Activated T-helper 2 cell treated with anti-CD3 and anti-CD28 coated beads, Interferon-gamma antibody, Interleukin-2, Interleukin-4, amounts not matched to agents 10 μg/mL and 5 μg/mL and 100 μg/mL, durations not matched to agents 14 hours and 24 hours and 36 hours (primary cell): ENCODE measurements around the gene FXYD3. TPM values are rescaled to one million over a fixed set of nuclear protein-coding genes. Genes with fewer than 3 reads are reported as not detected.
A peak's percentile ranks its signal among the peaks of the same experiment; 100 is the strongest.
"Not testable (repeated sequence)": the region's sequence is repeated elsewhere in the genome, so short reads cannot be mapped to it uniquely, and the experiment has no call there.

ENCODE experiments used
- DNase-seq: peaks from one replicate; pipeline ENCODE4 v3.0.0; 2021; ENCODE audit warnings: low spot score
- H3K27ac Mint-ChIP-seq: one replicate; pipeline ENCODE4 v1.8.0; 2021; ENCODE audit warnings: mixed read lengths
- H3K27me3 Mint-ChIP-seq: one replicate; pipeline ENCODE4 v1.8.0; 2021; ENCODE audit warnings: low read depth, mixed read lengths
- H3K36me3 Mint-ChIP-seq: one replicate; pipeline ENCODE4 v1.8.0; 2021; ENCODE audit warnings: low read depth, mixed read lengths
- H3K4me1 Mint-ChIP-seq: one replicate; pipeline ENCODE4 v1.8.0; 2021; ENCODE audit warnings: low read depth, mixed read lengths
- H3K4me3 Mint-ChIP-seq: one replicate; pipeline ENCODE4 v1.8.0; 2021; ENCODE audit warnings: low read depth, mild to moderate bottlenecking, moderate library complexity, mixed read lengths
- H3K9me3 Mint-ChIP-seq: one replicate; pipeline ENCODE4 v1.8.0; 2021; ENCODE audit warnings: mixed read lengths
- intact Hi-C: fragments of 100-400 bp; cut with micrococcal nuclease; formaldehyde crosslinking; loops from one replicate; pipeline ENCODE4 v1.15.1; 2023
- total RNA-seq: library from RNA; stranded (reverse); gene quantifications from 2 replicates; pipeline ENCODE4 v1.2.3, GENCODE V29; 2022

Gene FXYD3
- total RNA-seq, 1 donor from 2014 or later: not detected

DNA sequence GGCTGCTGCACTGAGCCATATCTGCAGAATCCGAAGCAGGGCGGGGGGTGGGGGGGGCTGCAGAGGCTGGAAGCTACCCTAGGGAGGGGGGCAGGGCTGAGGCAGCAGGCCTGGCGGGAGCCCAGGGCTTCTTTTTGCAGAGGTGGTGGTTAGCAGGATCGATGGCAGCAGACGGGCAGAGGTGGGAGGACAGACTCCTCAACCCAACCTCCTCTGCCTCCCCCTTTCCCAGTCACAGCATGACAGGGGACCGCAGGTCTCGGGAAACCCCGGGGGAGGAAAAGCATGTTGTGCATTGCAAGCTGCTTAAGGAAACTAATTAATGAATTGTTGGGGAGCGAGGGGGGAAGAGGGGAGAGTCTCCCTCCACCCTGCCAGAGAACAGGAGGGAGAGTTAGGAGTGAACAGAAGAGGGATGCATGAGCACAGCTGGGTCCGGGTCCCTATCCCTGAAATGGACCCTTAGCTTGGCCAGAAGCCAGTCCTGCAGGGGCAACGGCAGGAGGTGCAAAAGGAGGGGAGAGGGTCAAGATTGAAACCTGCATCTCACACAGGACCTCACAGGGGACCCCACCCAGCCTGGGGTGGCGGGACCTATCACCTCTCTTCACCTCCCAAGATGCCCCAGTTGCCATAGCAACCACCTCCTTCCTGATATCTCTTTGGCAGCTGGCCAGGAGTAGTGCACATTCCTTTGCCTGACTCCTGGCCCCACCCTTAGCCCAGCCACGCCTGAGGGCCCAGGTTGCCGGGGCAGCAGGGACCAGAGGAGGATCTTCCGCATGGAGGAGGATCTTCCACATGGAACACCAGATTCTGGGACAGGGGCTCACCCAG is 29.2 kb downstream of the FXYD3 start:
- intact Hi-C loops: loop anchor here (5.0 kb wide), 1 partner anchor 122 kb away; the partner anchor contains the start of gene USF2
- no peaks in the 10 kb centered on the region for H3K9me3 Mint-ChIP-seq
- no peak for DNase-seq

DNA sequence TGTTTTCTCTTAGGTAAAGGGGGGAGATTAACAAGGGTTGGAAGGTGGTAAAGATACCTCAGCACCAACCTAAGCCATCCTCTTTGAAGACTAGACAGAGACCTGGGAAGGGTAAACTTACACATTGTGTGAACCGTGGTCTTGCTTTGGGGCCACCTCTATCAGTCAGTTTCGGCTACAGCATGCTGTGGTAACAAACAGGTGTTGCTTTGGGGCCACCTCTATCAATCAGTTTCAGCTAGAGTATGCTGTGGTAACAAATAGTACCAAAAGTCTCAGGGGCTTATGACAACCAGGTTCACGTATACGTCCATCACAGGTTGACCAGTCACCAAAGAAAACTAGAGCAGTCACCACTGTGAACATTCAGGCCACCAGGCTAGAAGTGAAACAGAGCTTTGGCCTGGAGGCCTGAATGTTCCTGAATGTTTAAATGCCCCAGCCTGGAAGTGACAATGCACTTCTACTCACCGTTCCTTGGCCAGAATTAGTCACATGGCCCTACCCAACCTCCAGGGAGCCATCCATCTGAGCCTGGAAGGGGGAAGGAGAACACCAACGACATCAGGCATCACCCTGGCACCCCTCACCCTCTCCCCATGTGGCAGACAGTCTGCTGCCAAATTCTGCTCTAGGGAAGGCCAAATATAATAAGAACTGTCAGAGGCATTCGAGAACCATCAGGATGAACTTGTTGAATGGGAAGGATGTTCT is 31.3 kb downstream of the FXYD3 start:
- no peaks in the 10 kb centered on the region for H3K9me3 Mint-ChIP-seq
- peaks cover 16% of the 10 kb centered on the region for H3K27me3 Mint-ChIP-seq
- no peak overlapping the region for H3K27ac Mint-ChIP-seq
- intact Hi-C loops: no loop called here
- peaks cover 11% of the 10 kb centered on the region for H3K4me1 Mint-ChIP-seq
- no peak overlapping the region for H3K4me3 Mint-ChIP-seq
- DNase-seq: no peak
- H3K36me3 Mint-ChIP-seq: no peaks in the 10 kb centered on the region

More for the DNA sequence above, 29.2 kb downstream of the FXYD3 start:
- Mint-ChIP-seq H3K27ac (no peak overlapping the region), H3K4me1 (peaks cover 21% of the 10 kb centered on the region), H3K4me3 (no peak overlapping the region), H3K27me3 (peaks cover 24% of the 10 kb centered on the region), H3K36me3 (no peaks in the 10 kb centered on the region)

DNA sequence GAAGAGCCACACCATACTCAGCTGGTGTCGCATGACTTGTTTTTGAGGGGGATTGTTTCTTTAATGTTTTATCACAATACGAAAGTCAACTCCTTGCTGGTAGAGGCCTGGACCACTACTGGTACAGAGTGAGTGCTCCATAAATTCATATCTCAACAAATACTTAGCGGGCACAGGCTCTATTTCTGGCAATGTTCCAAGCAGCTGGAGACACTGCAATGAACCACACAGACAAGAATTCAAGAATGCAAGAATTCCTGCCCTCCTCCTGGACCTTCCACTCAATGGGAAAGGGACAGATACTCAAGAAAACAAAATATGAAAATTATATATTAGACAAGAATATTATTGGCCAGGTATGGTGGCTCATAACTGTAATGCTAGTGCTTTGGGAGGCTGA is 33.8 kb downstream of the FXYD3 start:
- Mint-ChIP-seq H3K4me1 (peaks cover 15% of the 10 kb centered on the region), H3K4me3 (no peak overlapping the region), H3K27ac (no peak overlapping the region), H3K36me3 (no peaks in the 10 kb centered on the region), H3K9me3 (no peaks in the 10 kb centered on the region), H3K27me3 (peaks cover 10% of the 10 kb centered on the region)
- no peak for DNase-seq
- intact Hi-C loops: no loop called here

DNA sequence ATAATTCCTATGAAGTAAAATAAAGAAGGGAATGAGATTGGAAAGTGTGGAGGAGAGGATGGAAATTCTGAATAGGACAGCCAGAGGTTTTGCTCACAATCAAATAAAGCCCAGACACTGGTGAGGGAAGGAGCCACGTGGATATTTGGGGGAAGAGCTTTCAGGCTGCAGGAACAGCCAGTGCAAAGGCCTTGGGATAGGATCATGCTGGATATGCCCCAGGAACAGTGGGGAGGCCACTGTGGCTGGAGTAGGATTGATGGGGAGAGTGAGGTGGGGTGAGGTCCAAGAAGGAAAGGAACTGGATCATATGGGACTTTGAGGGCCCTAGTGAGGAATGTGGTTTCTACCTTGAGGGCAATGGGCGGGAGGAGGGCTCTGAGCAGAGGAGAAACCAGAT is 34.8 kb downstream of the FXYD3 start:
- no peak for DNase-seq
- Mint-ChIP-seq H3K4me3 (no peak overlapping the region), H3K4me1 (peaks cover 15% of the 10 kb centered on the region), H3K27ac (no peak overlapping the region), H3K27me3 (peaks cover 7% of the 10 kb centered on the region), H3K36me3 (peaks cover 8% of the 10 kb centered on the region), H3K9me3 (no peaks in the 10 kb centered on the region)
- intact Hi-C loops: no loop called here

DNA sequence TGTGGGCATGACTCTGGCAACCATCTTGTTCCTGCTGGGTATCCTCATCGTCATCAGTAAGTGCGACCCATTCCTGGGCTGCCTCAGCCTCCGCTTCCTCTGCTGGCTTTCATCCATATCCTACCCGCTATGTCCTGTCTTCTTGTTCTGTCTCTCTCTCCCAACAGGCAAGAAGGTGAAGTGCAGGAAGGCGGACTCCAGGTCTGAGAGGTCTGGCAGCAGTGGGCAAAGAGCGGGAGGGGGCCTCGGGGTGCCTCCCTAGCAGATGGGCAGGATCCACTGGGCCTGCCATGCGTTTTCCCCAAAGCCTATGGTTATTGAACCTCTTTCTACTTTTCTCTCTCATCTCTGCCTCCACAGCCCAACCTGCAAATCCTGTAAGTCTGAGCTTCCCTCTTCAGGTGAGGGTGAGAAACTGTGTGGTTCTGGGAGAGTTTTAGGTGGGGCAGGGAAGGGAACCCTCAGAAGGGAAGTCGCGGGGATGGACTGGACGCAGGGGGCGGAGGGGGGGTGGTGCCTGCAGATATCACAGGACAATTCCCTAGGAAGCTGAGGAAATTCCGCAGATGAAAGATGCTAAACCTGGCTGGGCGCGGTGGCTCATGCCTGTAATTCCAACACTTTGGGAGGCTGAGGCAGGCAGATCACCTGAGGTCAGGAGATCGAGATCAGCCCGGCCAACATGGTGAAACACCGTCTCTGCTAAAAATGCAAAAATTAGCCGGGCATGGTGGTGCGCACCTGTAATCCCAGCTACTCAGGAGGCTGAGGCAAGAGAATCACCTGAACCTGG is 35.8 kb downstream of the FXYD3 start:
- DNase-seq: no peak
- peaks cover 24% of the 10 kb centered on the region for H3K4me1 Mint-ChIP-seq
- no peak overlapping the region for H3K4me3 Mint-ChIP-seq
- H3K27ac Mint-ChIP-seq: no peak overlapping the region
- H3K27me3 Mint-ChIP-seq: peaks cover 6% of the 10 kb centered on the region
- H3K9me3 Mint-ChIP-seq: no peaks in the 10 kb centered on the region
- H3K36me3 Mint-ChIP-seq: peaks cover 19% of the 10 kb centered on the region
- intact Hi-C loops: no loop called here

DNA sequence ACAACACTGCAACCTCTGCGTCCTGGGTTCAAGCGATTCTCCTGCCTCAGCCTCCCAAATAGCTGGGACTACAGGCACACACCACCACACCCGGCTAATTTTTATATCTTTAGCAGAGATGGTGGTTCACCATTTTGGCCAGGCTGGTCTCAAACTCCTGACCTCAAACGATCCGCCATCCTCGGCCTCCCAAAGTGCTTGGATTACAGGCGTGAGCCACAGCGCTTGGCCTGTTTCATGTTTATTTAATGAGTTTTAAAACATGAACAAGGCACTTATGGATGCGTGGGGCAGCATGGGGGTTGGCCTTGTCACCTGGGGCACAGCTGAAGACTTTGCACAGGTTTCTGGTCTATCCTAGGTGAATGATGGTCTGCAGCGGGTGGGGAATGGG is 37.5 kb downstream of the FXYD3 start:
- peaks cover 34% of the 10 kb centered on the region for H3K4me1 Mint-ChIP-seq
- H3K27me3 Mint-ChIP-seq, DNase-seq, intact Hi-C loops, H3K9me3 Mint-ChIP-seq: not testable (repeated sequence)
- peak overlapping the region; percentile 30 for H3K27ac Mint-ChIP-seq
- H3K36me3 Mint-ChIP-seq: peaks cover 35% of the 10 kb centered on the region
- peak overlapping the region; percentile 68 for H3K4me3 Mint-ChIP-seq

DNA sequence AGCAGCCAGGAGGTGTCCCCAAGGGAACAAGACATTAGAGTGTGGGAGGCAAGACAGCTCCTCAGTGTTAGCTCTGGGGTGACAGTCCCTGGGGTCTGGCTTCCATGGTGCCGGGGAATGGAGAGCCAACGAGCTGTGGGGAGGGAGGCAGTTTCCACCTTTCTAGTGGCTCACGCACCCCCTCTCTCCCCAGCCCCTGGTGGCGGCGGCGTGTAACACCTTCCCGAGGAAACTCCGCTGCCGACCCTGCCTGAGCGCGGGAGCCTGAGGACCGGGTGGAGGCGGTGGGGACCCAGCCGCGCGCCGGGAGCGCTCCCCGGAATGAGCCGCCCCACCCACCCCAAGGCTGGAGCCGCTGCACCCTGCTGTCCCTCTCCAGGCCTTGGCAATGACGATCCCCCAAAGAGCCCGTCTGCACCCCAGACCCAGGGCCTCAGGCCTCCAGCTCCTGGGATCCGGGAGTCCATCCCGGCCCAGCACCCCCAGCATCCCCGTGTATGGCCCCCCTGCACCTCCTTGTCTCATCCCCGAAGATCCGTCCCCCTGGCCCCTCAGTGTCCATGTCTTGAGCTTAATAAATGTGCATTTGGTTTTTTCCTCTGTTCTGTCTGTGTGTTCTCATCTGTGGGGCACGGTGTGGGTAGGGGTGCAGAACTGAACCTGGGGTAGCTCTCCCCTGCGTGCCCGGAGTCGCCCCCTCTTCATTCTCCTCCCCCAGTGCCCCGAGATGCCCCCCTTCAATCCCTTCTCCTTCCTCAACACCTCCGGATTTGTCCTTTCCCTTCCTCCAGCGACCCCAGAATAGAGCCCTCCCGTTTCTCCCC is 38.3 kb downstream of the FXYD3 start:
- Mint-ChIP-seq H3K27me3 (peaks cover 6% of the 10 kb centered on the region), H3K4me3 (peak overlapping the region; percentile 100), H3K9me3 (no peaks in the 10 kb centered on the region), H3K36me3 (peaks cover 43% of the 10 kb centered on the region), H3K27ac (peak overlapping the region; percentile 100), H3K4me1 (peaks cover 37% of the 10 kb centered on the region)
- DNase-seq: peak; percentile 63
- intact Hi-C loops: loop anchor here (2.0 kb wide), 2 partner anchors 53 to 115 kb away; partner anchors contain the start of gene USF2

DNA sequence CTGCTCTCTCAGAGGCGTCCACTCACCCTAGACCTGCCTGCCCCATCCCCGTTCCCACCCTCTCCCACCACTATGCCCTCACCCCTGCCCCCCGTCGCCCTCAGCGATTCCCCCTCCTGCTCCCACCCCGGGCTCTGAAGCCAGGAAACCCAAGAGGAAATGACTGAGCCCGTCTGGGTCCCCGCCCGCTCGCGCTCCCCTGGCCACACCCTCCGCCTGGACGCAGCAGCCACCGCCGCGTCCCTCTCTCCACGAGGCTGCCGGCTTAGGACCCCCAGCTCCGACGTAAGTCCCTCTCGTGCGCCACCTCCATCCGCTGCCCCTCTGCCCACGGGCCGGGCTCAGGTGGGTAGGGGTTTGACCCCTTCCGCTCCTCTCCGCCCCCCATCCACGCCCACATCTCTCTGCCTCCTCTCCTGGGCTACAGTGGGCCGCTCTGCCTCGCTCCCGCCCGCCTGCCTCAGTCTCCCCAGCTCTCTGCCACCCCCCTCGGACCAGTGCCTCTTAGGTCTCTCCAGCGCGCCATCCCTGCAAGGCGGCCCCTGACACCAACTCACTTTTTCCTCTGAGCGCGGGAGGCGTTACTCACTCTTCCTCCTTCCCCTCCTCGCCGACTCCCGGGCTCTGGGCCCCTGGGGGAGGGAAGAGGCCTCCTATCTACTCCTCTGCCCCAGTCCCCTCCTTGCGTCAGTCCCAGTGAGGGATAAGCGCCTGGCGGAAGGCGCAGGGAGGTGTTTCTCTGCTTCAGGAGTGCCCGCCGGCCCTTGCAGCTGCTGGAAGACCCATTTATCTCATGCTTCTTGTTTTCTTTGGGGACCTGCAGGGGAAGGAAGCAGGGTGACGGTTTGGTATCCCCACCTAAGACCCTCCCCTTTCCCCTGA is 39.1 kb downstream of the FXYD3 start, which contains the start of gene FXYD5:
Gene FXYD5 (plus strand): TSS at position 211 of the 882 bp plus-strand sequence. CDS start 816 bp downstream, outside the sequence.
- Mint-ChIP-seq H3K4me1 (peaks cover 37% of the 10 kb centered on the region), H3K27me3 (peaks cover 6% of the 10 kb centered on the region), H3K36me3 (peaks cover 52% of the 10 kb centered on the region), H3K27ac (peak within 1 kb of the TSS; percentile 100), H3K9me3 (no peaks in the 10 kb centered on the region), H3K4me3 (peak within 1 kb of the TSS; percentile 100)
- intact Hi-C loops: loop anchor here (2.0 to 5.0 kb wide), 3 partner anchors 52 to 193 kb away; partner anchors contain the start of genes FFAR1 and USF2
- peak; percentile 54 for DNase-seq

DNA sequence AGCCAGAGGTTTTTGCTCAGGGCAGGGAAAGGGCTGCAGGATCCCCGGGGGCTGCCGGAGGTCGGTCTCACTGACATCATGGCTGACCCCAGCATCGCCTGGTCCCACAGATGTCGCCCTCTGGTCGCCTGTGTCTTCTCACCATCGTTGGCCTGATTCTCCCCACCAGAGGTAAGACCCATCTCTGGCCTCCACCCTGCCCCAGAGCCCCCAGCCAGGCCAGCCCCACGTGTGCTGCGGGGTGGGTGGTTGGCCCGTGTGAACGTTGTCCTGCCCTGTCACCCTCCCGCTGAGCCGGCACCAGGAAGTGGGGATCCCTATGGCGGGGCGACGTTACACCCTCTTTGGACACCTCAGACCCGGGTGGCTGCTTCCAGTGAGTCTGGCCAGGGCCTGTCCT is 39.8 kb downstream of the FXYD3 start:
- Mint-ChIP-seq H3K4me1 (peaks cover 35% of the 10 kb centered on the region), H3K9me3 (no peaks in the 10 kb centered on the region), H3K27me3 (peaks cover 6% of the 10 kb centered on the region), H3K36me3 (peaks cover 58% of the 10 kb centered on the region), H3K27ac (peak overlapping the region; percentile 100), H3K4me3 (peak overlapping the region; percentile 100)
- intact Hi-C loops: loop anchor here (2.0 to 5.0 kb wide), 3 partner anchors 51 to 192 kb away; partner anchors contain the start of genes FFAR1 and USF2
- no peak for DNase-seq

DNA sequence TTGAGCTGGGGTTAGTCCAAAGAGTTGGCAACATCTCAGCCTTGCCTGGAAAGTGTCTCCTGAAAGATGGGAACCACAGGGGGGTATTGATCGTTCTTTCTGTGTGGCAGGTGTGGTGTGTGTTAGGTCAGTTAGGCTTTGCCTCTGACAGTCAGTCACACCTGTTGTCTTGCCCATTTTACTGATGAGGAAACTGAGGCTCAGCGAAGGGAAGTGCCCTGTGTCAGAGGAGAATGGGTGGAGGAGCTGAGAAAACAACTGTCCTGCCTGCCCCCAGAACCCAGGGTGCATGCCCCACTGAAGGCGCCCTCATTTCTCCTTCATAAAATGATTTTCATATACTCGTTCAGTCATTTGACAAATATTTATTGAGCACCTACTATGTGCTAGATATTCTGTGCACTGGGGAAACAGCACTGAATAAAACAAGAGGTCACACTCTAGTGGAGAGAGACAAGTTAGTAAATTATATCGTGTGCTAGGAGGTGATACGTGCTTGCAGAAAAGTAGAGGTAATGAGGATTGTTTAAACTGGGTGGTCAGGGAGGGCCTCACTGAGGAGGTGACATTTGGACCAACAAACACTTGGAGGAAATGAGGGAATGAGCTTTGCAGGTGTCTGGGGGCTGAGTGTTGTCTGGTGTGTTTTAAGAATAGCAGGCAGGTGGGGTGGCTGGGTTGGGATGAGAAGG is 40.5 kb downstream of the FXYD3 start:
- Mint-ChIP-seq H3K4me3 (peak overlapping the region; percentile 100), H3K4me1 (peaks cover 36% of the 10 kb centered on the region), H3K27ac (peak overlapping the region; percentile 100), H3K27me3 (peaks cover 6% of the 10 kb centered on the region), H3K36me3 (peaks cover 65% of the 10 kb centered on the region), H3K9me3 (peaks cover under 1% of the 10 kb centered on the region)
- intact Hi-C loops: loop anchor here (2.0 to 5.0 kb wide), 3 partner anchors 51 to 191 kb away; partner anchors contain the start of genes FFAR1 and USF2
- no peak for DNase-seq
